Measurements from ENCODE around the gene ARPIN.
A peak's percentile ranks its signal among the peaks of the same experiment; 100 is the strongest.
"Not testable (repeated sequence)": the region's sequence is repeated elsewhere in the genome, so short reads cannot be mapped to it uniquely, and the experiment has no call there.

The ARPIN gene

GRCh38 chr15:89912674-89913396 is at the start of gene ARPIN:
ARPIN (minus strand) TSS chr15:89912952; CDS start chr15:89912835, 117 bp downstream.
- DNase-seq (ENCODE audit: low read depth): no peak

GRCh38 chr15:89958107-89958805 is 45.5 kb upstream of the ARPIN start:
- DNase-seq (ENCODE audit: low read depth): no peak

GRCh38 chr15:89955449-89955998 is 42.8 kb upstream of the ARPIN start:
- DNase-seq (ENCODE audit: low read depth): not testable (repeated sequence)

- DNase-seq (ENCODE audit: low read depth): no peak
Observed at GRCh38 chr15:89954541-89954940, 41.8 kb upstream of the ARPIN start.

GRCh38 chr15:89948796-89949195 is 36.0 kb upstream of the ARPIN start:
- DNase-seq (ENCODE audit: low read depth): no peak

GRCh38 chr15:89947385-89947784 is 34.6 kb upstream of the ARPIN start:
- no peak for DNase-seq (ENCODE audit: low read depth)

- DNase-seq (ENCODE audit: low read depth): no peak
Observed at GRCh38 chr15:89946681-89947299, 34.0 kb upstream of the ARPIN start.

- DNase-seq (ENCODE audit: low read depth): not testable (repeated sequence)
Observed at GRCh38 chr15:89943721-89944120, 31.0 kb upstream of the ARPIN start.

- DNase-seq (ENCODE audit: low read depth): no peak
Observed at GRCh38 chr15:89939910-89940309, 27.2 kb upstream of the ARPIN start.

- not testable (repeated sequence) for DNase-seq (ENCODE audit: low read depth)
Observed at GRCh38 chr15:89939377-89939776, 26.6 kb upstream of the ARPIN start.

GRCh38 chr15:89937365-89938350 is 24.9 kb upstream of the ARPIN start:
- no peak for DNase-seq (ENCODE audit: low read depth)

- DNase-seq (ENCODE audit: low read depth): no peak
Observed at GRCh38 chr15:89936786-89937265, 24.1 kb upstream of the ARPIN start.

- no peak for DNase-seq (ENCODE audit: low read depth)
Observed at GRCh38 chr15:89936051-89936785, 23.5 kb upstream of the ARPIN start.

GRCh38 chr15:89932880-89933279 is 20.1 kb upstream of the ARPIN start:
- DNase-seq (ENCODE audit: low read depth): no peak

GRCh38 chr15:89928421-89928820 is 15.7 kb upstream of the ARPIN start:
- DNase-seq (ENCODE audit: low read depth): no peak

GRCh38 chr15:89926158-89926557 is 13.4 kb upstream of the ARPIN start:
- DNase-seq (ENCODE audit: low read depth): peak; percentile 56

- DNase-seq (ENCODE audit: low read depth): no peak
Observed at GRCh38 chr15:89917442-89918101, 4.8 kb upstream of the ARPIN start.

GRCh38 chr15:89916660-89917059 is 3.9 kb upstream of the ARPIN start:
- no peak for DNase-seq (ENCODE audit: low read depth)

GRCh38 chr15:89912145-89912673 is 543 bp downstream of the ARPIN start:
- DNase-seq (ENCODE audit: low read depth): no peak
